Rectal smooth muscle tissue (tissue), 1 donor: Measurements from ENCODE around the gene PRRX1.

Experiments
- H3K27ac ChIP-seq: one replicate; pipeline ENCODE4 v1.7.0; 2013; ENCODE audit warnings: low read depth, low read length, inconsistent platforms
- H3K27me3 ChIP-seq: one replicate; pipeline ENCODE4 v1.7.0; 2013; ENCODE audit warnings: low read length; ENCODE audit not compliant: control insufficient read depth, insufficient read depth
- H3K36me3 ChIP-seq: one replicate; pipeline ENCODE4 v1.7.0; 2013; ENCODE audit warnings: low read length; ENCODE audit not compliant: control insufficient read depth, insufficient read depth
- H3K4me1 ChIP-seq: one replicate; pipeline ENCODE4 v1.7.0; 2013; ENCODE audit warnings: low read length; ENCODE audit not compliant: control insufficient read depth, insufficient read depth
- H3K4me3 ChIP-seq: one replicate; pipeline ENCODE4 v1.7.0; 2013; ENCODE audit warnings: low read length
- H3K9ac ChIP-seq: one replicate; pipeline ENCODE4 v1.7.0; 2013; ENCODE audit warnings: low read length

Gene PRRX1

DNA sequence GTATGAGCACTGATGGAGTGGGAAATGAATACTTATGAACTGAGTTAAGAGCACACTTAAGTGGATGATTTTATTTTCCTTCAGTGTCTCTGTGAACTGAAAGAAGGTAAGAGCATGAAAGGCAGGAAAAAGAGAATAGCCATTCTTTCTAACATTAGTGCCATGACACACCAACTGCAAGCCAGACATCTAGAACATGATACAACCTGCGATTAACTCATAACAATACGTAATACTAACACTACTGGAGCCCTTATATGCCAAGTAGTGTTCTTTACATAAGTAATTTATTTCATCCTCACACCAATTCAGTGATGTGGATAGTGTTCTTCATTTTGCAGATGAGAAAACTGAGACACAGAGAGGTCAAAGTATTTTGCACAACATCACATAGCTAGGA is 56.7 kb downstream of the PRRX1 start:
- Histone ChIP-seq H3K4me3 (no peak overlapping the region), H3K27me3 (no peaks in the 10 kb centered on the region), H3K9ac (no peak overlapping the region), H3K27ac (no peak overlapping the region), H3K36me3 (no peaks in the 10 kb centered on the region), H3K4me1 (no peaks in the 10 kb centered on the region)

DNA sequence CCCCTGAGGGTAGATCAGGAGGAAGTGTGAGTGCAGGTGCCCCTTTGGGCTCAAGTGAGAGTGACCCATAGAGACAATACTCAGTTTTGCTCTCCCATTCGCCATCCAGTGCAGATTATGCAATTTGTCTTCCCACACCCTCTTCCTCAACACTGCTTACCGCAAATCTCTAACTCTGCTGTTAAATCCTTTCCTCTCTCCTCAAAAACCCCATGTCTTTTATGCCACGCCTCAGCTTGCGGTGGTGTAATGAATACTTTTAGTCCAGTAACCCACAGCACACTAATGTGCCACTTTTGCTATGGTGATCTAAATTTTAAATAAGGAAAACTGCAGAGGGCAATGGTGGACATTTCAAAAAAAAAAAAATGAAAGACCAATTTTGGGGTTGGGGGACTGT is 57.7 kb downstream of the PRRX1 start:
- Histone ChIP-seq H3K4me1 (no peaks in the 10 kb centered on the region), H3K4me3 (no peak overlapping the region), H3K9ac (no peak overlapping the region)

DNA sequence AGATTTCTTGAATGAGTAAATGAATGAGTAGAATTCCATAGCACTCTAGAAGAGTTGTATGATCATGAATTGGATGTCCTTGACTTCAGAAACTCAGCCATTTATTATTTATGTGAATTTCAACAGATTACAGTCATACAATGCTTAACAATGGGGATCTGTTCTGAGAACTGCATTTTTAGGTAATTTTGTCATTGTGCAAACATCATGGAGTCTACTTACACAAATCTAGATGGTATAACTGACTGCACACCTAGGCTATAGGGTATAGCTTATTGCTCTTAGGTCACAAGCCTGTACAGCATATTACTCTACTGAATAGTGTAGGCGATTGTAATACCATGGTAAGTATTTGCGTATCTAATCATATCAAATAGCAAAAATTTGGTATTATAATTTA is 59.6 kb downstream of the PRRX1 start:
- no peak overlapping the region for H3K4me3 ChIP-seq
- no peaks in the 10 kb centered on the region for H3K4me1 ChIP-seq
- H3K27me3 ChIP-seq = no peaks in the 10 kb centered on the region
- no peak overlapping the region for H3K9ac ChIP-seq
- H3K27ac ChIP-seq = no peak overlapping the region
- H3K36me3 ChIP-seq = no peaks in the 10 kb centered on the region

More for the DNA sequence above, 57.7 kb downstream of the PRRX1 start:
- no peak overlapping the region for H3K27ac ChIP-seq
- H3K27me3 ChIP-seq = no peaks in the 10 kb centered on the region
- H3K36me3 ChIP-seq = no peaks in the 10 kb centered on the region

DNA sequence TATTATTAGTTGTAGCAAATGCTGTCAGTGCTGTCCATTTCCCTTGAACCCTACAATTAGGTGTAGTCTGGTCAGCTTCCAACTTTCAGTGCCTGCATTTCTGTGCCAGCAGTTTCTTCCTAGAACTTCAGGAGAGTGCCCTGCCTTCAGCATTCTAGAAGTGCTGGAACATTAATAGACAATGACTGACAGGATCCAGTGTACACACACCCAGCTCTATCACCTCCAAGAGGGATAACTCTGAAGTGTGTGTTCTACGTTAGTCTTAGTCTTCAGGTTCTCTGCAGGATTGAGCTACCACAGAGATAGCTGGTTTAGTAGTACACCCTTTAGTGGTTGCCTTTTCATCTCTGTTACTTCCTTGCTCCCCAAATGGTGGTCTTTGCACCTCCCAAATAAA is 61.4 kb downstream of the PRRX1 start:
- Histone ChIP-seq H3K9ac (no peak overlapping the region), H3K27ac (no peak overlapping the region), H3K36me3 (no peaks in the 10 kb centered on the region), H3K27me3 (no peaks in the 10 kb centered on the region), H3K4me3 (no peak overlapping the region), H3K4me1 (no peaks in the 10 kb centered on the region)

DNA sequence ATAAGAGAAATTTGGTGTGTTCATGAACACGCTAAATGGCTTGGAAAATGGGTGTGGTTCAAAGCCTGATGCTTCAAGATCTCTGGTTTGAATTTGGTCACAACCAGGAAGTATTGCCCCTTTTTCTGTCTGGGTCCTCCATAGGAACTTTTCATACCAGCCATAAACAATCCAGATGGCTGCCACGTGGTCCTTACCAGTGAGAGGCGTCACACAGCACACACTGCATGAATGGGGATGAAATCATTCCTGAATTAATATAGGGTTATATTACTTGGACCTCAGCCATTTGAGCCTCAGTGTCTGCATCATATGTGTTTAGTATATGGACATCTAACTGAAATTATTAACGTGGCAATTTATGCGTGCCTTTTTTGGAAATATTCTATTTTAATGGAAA is 64.0 kb downstream of the PRRX1 start:
- no peaks in the 10 kb centered on the region for H3K27me3 ChIP-seq
- H3K27ac ChIP-seq = no peak overlapping the region
- H3K4me3 ChIP-seq = no peak overlapping the region
- no peak overlapping the region for H3K9ac ChIP-seq
- H3K36me3 ChIP-seq = no peaks in the 10 kb centered on the region
- H3K4me1 ChIP-seq = no peaks in the 10 kb centered on the region

DNA sequence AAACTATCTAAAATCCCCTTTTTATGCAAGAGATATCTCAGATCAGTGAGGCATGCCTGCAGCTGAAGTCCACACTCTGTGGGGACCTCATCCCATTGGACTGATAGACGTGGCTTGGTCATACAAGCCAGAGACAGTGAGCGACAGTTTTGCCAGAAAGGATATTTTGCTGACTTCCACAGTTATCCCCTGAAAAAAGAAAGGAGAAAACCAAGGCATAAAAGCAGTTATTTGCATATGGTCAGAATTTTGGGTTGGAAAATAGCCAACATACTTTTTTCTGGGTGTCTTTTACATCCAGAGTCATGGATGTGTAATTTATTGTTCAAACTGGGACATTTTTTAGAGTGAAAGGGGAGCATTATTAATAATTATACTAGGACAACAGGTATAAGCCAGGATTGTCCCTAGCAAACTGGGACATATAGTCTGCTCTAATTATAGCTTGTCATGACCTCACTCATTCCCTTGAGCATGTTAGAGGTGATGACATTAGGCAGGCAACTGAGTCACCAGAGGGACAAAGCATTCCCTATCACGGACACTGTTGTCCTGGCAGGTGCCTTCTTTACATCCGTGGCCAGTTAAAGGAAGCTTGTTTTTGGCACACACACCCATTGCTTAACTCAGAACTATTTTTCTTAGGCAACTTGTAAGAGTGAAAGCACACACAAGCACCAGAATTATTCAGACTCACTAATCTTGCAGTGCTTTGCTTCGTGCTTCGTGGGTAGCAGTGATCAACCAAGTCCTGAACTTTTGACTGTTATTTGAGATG is 65.5 kb downstream of the PRRX1 start:
- no peak overlapping the region for H3K9ac ChIP-seq
- no peak overlapping the region for H3K27ac ChIP-seq
- no peaks in the 10 kb centered on the region for H3K4me1 ChIP-seq
- H3K27me3 ChIP-seq = no peaks in the 10 kb centered on the region
- no peaks in the 10 kb centered on the region for H3K36me3 ChIP-seq
- H3K4me3 ChIP-seq = no peak overlapping the region

DNA sequence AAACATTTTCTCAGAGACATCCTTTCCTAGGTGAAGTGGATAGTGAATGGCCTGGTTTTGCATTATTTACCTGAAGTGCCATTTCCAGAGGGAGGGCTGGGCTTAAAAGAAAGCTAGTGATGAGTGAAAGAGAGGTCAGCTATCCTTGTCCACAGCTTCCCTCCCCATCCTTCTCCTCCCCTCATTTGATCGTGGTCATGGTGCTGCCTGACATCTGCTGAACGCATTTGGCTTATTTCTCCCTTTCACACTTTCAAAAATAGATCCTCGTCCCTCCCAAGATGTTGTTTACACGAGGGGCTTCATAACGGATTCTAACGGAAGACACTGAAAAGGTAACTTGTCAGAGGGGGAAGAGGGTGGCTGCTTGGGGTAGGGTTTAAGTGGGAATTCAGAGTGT is 66.1 kb downstream of the PRRX1 start:
- Histone ChIP-seq H3K9ac (no peak overlapping the region), H3K4me3 (no peak overlapping the region), H3K36me3 (no peaks in the 10 kb centered on the region), H3K27ac (no peak overlapping the region), H3K4me1 (no peaks in the 10 kb centered on the region), H3K27me3 (no peaks in the 10 kb centered on the region)

DNA sequence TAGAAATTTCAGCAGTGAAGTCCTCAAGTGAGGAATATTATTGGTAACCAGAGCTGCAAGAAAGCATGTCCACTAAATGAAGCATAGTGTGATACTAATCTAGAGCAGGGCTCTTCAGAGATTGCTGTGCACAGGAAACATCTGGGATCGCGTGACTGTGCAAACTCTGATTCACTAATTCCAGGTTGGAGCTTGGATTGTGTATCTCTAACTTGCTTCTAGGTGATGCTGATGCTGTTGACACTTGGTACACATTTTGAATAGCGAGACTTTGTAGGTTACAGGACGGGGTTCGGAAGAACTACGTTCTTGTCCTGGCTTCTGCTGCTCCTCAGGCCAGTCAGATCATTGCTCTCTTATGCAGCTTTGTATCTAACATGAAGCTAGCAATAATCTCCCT is 66.5 kb downstream of the PRRX1 start:
- no peak overlapping the region for H3K4me3 ChIP-seq
- no peaks in the 10 kb centered on the region for H3K4me1 ChIP-seq
- no peak overlapping the region for H3K9ac ChIP-seq
- no peak overlapping the region for H3K27ac ChIP-seq
- H3K36me3 ChIP-seq = no peaks in the 10 kb centered on the region
- H3K27me3 ChIP-seq = no peaks in the 10 kb centered on the region

DNA sequence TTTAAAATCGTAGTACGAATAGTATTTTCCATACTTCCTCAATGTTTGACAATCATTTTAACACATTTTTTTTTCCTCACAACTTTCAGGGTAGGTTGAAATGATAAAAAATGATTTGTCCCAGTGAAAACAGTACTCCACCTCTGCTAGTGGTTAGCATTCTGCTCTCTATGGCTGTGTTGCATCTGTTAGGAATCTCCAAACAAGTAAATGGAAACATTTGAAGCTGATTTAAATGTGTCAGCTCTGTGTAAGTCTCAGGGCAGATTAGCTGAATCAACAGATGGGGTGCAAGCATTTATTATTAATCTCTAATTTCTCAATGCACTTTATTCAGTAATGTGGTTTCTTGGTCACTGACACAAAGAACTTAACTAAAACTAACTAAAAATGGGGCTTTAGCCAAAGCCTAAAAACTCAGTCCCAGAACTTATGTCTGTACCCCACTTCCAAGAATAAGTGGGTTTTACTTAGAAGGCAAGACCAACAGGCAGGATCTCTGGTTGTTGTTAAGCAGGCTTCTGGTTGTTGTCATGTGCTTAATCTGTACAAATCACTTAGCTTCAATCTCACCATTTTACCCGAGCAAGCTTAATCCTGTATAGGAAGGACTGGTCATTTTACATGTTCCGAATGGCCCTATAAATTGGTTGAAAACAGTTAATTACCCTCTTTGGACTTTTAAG is 67.8 kb downstream of the PRRX1 start:
- Histone ChIP-seq H3K4me1 (no peaks in the 10 kb centered on the region), H3K9ac (no peak overlapping the region), H3K36me3 (no peaks in the 10 kb centered on the region), H3K27me3 (no peaks in the 10 kb centered on the region), H3K4me3 (no peak overlapping the region), H3K27ac (no peak overlapping the region)

DNA sequence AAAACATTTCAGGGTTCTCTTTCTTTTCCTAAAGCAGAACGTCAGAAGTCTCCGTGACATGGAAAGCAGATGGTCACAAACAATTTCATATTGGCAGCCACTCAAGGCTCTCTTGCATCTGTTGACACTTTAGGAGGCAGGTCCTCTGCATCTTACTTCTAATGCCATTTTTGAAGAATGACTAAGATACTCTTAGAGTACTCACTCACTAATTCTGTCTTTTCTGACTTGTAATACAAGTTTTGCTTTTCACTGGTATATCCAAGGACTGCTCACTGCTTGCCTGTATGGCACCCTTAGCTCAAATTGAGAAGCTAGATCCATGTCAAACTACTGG is 68.3 kb downstream of the PRRX1 start:
- no peaks in the 10 kb centered on the region for H3K36me3 ChIP-seq
- H3K27me3 ChIP-seq = no peaks in the 10 kb centered on the region
- no peak overlapping the region for H3K4me3 ChIP-seq
- no peaks in the 10 kb centered on the region for H3K4me1 ChIP-seq
- H3K27ac ChIP-seq = no peak overlapping the region
- no peak overlapping the region for H3K9ac ChIP-seq

DNA sequence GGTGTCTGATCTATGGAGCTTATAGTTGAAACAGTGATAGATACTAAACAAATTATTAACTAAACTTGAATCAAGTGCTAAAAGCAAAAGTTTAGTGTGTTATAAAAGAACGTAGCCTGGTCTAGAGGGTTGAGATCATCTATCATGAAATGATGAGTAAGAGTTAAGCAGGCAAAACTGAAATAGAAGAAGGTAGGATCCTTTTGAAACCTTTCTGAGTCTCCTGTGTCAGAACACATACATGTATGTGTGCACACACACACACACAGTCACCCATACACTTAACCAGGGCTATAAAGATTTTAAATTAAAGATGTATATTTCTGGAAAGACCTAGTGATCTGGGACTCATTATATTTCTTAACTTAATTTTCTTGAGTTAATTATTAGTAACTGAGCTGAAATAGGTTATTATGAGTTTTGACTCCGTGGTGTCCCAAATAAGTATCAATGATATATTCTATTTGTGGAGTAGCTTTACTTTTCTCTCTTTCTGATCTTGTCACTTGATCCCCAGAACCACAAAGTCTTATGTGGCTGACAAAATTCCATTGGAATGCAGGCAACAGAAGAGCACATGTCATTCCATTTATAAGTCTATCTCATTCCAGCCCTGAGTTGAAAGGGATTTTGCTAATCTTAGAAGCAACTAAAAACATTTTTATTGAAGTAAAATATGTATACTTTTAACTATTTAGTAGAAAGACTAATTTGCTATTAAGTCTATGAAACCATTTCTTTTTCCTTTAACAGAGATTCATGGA is 70.7 kb downstream of the PRRX1 start:
- H3K27me3 ChIP-seq = no peaks in the 10 kb centered on the region
- H3K36me3 ChIP-seq = no peaks in the 10 kb centered on the region
- no peak overlapping the region for H3K4me3 ChIP-seq
- H3K27ac ChIP-seq = no peak overlapping the region
- no peak overlapping the region for H3K9ac ChIP-seq
- no peaks in the 10 kb centered on the region for H3K4me1 ChIP-seq

DNA sequence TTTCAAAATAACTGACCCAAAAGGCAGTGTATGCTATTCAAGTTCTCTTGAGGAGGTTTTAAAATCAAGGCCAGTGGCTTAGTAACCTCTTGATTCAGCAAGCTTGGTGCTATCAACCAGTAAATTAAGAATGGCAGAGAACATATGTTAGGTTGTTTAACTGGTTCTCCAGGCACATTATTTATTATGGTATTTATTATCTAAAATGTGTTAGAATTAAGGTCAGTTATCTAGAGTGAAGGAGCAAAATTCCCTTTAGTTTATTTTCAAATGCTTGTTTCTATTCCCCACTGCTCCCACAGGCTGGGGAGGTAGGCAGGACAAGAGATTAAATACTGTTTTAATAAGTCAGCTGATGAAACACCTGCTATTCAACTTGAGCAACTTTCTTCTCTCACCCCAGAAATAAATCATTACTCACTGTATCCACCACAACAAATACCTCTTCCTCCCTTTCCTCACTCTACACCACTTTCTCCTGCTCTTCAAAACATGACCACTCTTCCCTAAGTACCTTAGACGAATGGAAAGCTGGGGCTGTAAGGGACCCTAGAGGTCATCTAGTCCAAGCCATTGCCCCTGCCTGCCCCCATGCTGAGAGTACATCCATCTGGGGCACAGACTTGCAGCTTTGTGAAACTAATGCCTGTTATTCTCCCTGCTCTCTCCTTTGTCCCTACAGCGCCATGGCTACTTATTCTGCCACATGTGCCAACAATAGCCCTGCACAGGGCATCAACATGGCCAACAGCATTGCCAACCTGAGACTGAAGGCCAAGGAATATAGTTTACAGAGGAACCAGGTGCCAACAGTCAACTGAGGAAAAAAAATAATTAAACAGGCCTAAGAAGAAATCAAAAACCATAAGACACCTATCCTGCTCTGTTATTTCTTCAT is 71.7 kb downstream of the PRRX1 start:
- H3K4me1 ChIP-seq = no peaks in the 10 kb centered on the region
- H3K9ac ChIP-seq = no peak overlapping the region
- H3K27ac ChIP-seq = no peak overlapping the region
- H3K27me3 ChIP-seq = no peaks in the 10 kb centered on the region
- no peaks in the 10 kb centered on the region for H3K36me3 ChIP-seq
- H3K4me3 ChIP-seq = no peak overlapping the region
